ENCODE data around the gene PIP5K1C.

DNA sequence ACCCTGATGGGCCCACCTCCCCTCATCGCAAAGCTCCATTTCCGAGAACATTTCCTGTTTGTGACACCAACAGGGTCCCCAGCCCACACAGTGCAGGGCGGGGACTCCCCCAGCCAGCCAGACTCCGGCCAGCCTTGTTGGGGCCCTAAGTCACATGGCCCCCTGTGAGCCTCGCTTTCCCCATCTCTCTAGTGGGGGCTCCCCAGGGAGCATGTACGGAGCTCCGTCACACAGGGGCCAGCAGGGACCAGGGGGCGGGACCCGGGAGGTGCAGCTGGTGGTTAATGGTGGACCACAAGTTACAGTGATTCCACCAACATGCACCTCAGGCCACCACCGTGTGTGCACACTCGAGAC, 95.3 kb downstream of the PIP5K1C start:
- TF ChIP-seq POLR2A (IDR thresholded peaks at IDR 0.05), result no peak
- TF ChIP-seq, protein P1, sequence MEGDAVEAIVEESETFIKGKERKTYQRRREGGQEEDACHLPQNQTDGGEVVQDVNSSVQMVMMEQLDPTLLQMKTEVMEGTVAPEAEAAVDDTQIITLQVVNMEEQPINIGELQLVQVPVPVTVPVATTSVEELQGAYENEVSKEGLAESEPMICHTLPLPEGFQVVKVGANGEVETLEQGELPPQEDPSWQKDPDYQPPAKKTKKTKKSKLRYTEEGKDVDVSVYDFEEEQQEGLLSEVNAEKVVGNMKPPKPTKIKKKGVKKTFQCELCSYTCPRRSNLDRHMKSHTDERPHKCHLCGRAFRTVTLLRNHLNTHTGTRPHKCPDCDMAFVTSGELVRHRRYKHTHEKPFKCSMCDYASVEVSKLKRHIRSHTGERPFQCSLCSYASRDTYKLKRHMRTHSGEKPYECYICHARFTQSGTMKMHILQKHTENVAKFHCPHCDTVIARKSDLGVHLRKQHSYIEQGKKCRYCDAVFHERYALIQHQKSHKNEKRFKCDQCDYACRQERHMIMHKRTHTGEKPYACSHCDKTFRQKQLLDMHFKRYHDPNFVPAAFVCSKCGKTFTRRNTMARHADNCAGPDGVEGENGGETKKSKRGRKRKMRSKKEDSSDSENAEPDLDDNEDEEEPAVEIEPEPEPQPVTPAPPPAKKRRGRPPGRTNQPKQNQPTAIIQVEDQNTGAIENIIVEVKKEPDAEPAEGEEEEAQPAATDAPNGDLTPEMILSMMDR (IDR thresholded peaks at IDR 0.05), result no peak
- no peak for TF ChIP-seq EP300 (IDR thresholded peaks at IDR 0.05)

All from ovary (tissue), 3 donors.